Calu3 (cell line): Measurements from ENCODE around the gene PDK2. TPM values are rescaled to one million over a fixed set of nuclear protein-coding genes. Genes with fewer than 3 reads are reported as not detected.

Source experiments
- BruUV-seq: library from RNA; stranded (reverse); fragments of 400-500 nt; replicated peaks from 2 replicates; lab custom pipeline; 2021; lab: Mats Ljungman, UMichigan
- CTCF ChIA-PET: fragments of 300-600 bp; sonication (Branson Sonifier 250); formaldehyde crosslinking; loops from one replicate; lab custom pipeline; 2022; ENCODE audit warnings: antibody characterized with exemption; lab: Charles Lee
- DNase-seq: peaks from one replicate; pipeline ENCODE4 v3.0.0; 2022
- H3K27ac Mint-ChIP-seq: one replicate; pipeline ENCODE4 v1.8.0; 2022; ENCODE audit warnings: mixed read lengths; ENCODE audit not compliant: unreplicated experiment
- H3K27me3 Mint-ChIP-seq: one replicate; pipeline ENCODE4 v1.8.0; 2022; ENCODE audit warnings: mixed read lengths; ENCODE audit not compliant: unreplicated experiment
- H3K36me3 Mint-ChIP-seq: one replicate; pipeline ENCODE4 v1.8.0; 2022; ENCODE audit warnings: mild to moderate bottlenecking, moderate library complexity, mixed read lengths; ENCODE audit not compliant: insufficient read depth, unreplicated experiment
- H3K4me1 Mint-ChIP-seq: one replicate; pipeline ENCODE4 v1.8.0; 2022; ENCODE audit warnings: mild to moderate bottlenecking, low read depth, mixed read lengths; ENCODE audit not compliant: unreplicated experiment
- H3K4me3 Mint-ChIP-seq: one replicate; pipeline ENCODE4 v1.8.0; 2022; ENCODE audit warnings: mild to moderate bottlenecking, low read depth, moderate library complexity, mixed read lengths; ENCODE audit not compliant: unreplicated experiment
- H3K9me3 Mint-ChIP-seq: one replicate; pipeline ENCODE4 v1.8.0; 2022; ENCODE audit warnings: low read depth, mixed read lengths; ENCODE audit not compliant: unreplicated experiment
- CTCF ChIP-seq: fragments of 200-600 bp; IDR thresholded peaks from one replicate; pipeline ENCODE4 v1.8.0; 2022; ENCODE audit warnings: antibody characterized with exemption; ENCODE audit not compliant: unreplicated experiment
- intact Hi-C: fragments of 100-400 bp; cut with micrococcal nuclease; formaldehyde crosslinking; loops from one replicate; pipeline ENCODE4 v1.10.0; 2022; ENCODE audit not compliant: unreplicated experiment
- total RNA-seq: library from RNA; stranded (reverse); gene quantifications from 2 replicates; pipeline ENCODE4 v1.2.3, GENCODE V29; 2022

The PDK2 gene
- total RNA-seq, 1 experiment from 2014 or later, result 29.5 TPM

- intact Hi-C loops, result loop anchor here (5.0 kb wide), 1 partner anchor 47 kb away; no protein-coding TSS in a partner anchor
- H3K27ac Mint-ChIP-seq, result no peak overlapping the region
- CTCF ChIA-PET, result interaction anchor here (0.6 to 1.7 kb wide), 8 partner anchors 9 to 63 kb away, joined by 3 to 9 read pairs (median 4); partner anchors contain the start of gene PDK2
- BruUV-seq, result no TSS peak
- TF ChIP-seq CTCF, result peak; percentile 40
- H3K4me3 Mint-ChIP-seq, result no peak overlapping the region
- DNase-seq, result peak; percentile 55
- no peaks in the 10 kb centered on the region for H3K9me3 Mint-ChIP-seq
- H3K27me3 Mint-ChIP-seq, result peaks cover 57% of the 10 kb centered on the region
- H3K36me3 Mint-ChIP-seq, result peaks cover 13% of the 10 kb centered on the region
- no peaks in the 10 kb centered on the region for H3K4me1 Mint-ChIP-seq
Measured at GRCh38 chr17:50114849-50115357, 19.8 kb downstream of the PDK2 start.

- no peak for TF ChIP-seq CTCF
- no TSS peak for BruUV-seq
- H3K4me1 Mint-ChIP-seq, result no peaks in the 10 kb centered on the region
- H3K27me3 Mint-ChIP-seq, result peaks cover 65% of the 10 kb centered on the region
- intact Hi-C loops, result loop anchor here (5.0 kb wide), 1 partner anchor 47 kb away; no protein-coding TSS in a partner anchor
- H3K36me3 Mint-ChIP-seq, result peaks cover 13% of the 10 kb centered on the region
- H3K27ac Mint-ChIP-seq, result no peak overlapping the region
- H3K9me3 Mint-ChIP-seq, result no peaks in the 10 kb centered on the region
- no peak for DNase-seq
- no peak overlapping the region for H3K4me3 Mint-ChIP-seq
- CTCF ChIA-PET, result interaction anchor here (1.4 to 1.5 kb wide), 2 partner anchors 28 to 36 kb away, joined by 3 to 6 read pairs; no protein-coding TSS in a partner anchor
Measured at GRCh38 chr17:50115756-50116155, 20.6 kb downstream of the PDK2 start.

DNA sequence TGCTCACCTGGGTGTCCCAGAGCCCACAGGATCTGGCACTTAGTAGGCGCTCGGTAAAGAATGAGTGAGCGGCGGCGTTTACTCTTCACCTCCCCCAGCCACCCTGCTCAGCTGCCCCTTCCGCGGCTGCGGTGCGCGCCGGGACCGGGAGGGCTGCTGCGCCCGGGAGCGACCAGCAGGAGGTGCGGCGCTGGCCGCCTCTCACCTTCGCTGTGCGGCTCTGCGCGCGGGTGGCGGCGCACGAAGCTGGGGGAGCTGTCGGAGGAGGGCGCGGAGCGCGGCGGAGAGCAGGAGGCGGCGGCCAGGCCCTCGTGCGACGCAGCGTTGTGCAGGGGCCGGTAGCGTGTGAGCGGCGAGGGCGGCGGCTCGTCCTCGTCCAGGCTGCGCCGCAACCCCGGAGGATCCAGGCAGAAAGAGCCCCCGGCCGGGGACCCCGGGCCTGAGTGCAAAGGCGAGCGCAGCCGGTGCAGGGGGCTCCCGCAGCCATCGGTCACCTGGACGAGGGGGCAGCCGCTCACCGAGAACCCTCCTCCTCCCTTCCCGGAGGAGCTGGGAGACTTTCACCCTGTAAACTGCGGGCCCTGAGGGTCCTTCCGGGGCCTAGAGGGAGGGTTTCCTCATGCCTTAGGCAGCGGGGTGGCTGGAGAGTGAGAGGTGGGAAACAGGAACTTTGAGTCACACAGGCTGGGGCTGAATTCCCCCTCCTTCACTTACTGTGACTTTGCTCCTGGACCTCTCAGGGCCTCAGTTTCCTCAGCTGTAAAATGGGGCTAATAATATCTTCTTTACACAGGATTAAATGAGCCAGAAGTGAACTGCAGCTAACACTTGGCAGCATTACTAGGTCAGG is 22.3 kb downstream of the PDK2 start:
- peak; percentile 87 for TF ChIP-seq CTCF
- Mint-ChIP-seq H3K9me3 (no peaks in the 10 kb centered on the region), H3K27ac (no peak overlapping the region), H3K4me1 (no peaks in the 10 kb centered on the region), H3K27me3 (peaks cover 82% of the 10 kb centered on the region), H3K4me3 (peak overlapping the region; percentile 45), H3K36me3 (peaks cover 8% of the 10 kb centered on the region)
- no TSS peak for BruUV-seq
- CTCF ChIA-PET, result interaction anchor here (0.5 to 1.8 kb wide), 13 partner anchors 13 to 721 kb away, joined by 3 to 9 read pairs (median 4); partner anchors contain the start of gene SAMD14
- intact Hi-C loops, result loop anchor here (5.0 kb wide), 1 partner anchor 45 kb away; no protein-coding TSS in a partner anchor
- DNase-seq, result peak; percentile 89

DNA sequence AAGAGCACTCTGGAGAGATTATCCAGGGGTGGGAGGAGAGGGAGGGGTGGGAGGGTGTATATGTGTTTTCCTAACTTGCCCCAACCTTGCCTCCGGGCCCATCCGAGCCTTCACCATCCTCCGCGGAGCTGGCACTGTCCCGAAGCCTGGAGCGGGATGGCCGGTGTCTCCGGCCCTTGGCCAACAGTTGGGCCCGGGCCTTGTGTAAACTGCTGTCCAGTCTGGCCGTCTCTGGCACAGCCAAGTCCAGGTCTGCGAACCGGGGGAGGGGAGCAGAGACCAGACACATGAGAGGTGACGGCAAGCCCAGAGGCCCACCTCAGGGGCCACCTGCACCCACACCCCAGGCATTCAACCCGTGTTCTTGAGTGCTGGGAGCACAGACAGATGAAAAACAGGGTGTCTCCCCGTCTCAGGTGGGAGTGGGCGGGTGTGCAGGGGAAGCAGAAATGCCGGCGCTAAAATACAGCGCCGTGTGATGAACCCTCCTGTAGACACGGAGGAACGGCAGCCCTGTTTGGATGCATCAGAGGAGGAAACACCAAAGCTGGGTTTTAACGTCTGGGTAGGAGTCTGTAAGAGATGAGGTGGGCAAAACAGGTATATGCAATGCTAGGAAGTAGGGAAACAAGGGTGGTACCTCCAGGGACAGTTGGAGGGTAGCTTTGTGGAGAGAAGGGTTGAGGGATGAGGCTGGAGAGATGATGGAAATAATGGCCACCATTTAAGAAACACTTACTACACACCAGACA is 23.1 kb downstream of the PDK2 start:
- BruUV-seq, result no TSS peak
- Mint-ChIP-seq H3K4me1 (no peaks in the 10 kb centered on the region), H3K4me3 (no peak overlapping the region), H3K27ac (no peak overlapping the region), H3K36me3 (peaks cover 8% of the 10 kb centered on the region), H3K9me3 (no peaks in the 10 kb centered on the region), H3K27me3 (peaks cover 90% of the 10 kb centered on the region)
- CTCF ChIA-PET, result interaction anchor here (1.1 to 1.8 kb wide), 2 partner anchors 24 kb away, joined by 4 to 9 read pairs; no protein-coding TSS in a partner anchor
- intact Hi-C loops, result loop anchor here (5.0 kb wide), 1 partner anchor 44 kb away; no protein-coding TSS in a partner anchor
- no peak for DNase-seq
- no peak for TF ChIP-seq CTCF
